ENCODE data around the gene OTUD7B.
"Not testable (repeated sequence)": the region's sequence is repeated elsewhere in the genome, so short reads cannot be mapped to it uniquely, and the experiment has no call there.

OTUD7B gene

DNA sequence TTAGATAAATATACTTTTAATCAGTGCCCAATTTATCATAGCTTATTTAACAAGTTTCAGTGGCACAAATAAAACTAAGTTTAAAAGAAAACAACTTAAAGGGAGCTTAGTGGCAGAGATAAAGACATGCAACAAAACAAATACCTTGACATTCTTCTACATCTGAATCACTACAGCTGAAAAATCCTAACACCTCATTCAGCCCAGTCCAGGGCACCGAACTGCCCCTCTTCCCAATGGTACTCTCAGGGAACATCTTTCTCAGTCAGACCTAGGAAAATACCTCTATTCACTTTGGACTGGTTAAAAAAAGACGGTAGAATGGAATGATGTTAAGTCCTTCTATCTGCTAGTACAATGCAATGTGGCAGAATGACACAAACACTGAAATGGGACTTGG, 8.3 kb downstream of the OTUD7B start:
- DNase-seq (ENCODE audit: low spot score), result no peak

DNA sequence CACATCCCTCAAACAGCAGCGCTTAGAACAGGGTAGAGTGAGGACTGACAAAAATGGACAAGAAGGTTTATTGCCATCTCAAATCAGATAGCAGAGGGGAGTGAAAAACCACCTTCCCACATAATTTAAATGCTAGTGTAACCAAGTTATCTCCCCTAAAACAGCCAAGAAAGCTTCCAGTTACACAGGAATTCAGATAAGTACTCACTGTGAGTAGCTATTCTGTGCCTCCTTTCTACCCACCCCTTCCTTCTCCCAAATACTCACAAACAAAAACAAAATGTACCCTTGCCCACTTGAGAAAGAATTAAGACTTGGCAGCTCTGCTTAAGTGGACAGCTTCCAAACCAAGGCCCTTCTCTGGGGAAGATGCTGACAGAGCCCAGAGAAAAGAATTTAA, 9.1 kb downstream of the OTUD7B start:
- DNase-seq (ENCODE audit: low spot score), result no peak

DNA sequence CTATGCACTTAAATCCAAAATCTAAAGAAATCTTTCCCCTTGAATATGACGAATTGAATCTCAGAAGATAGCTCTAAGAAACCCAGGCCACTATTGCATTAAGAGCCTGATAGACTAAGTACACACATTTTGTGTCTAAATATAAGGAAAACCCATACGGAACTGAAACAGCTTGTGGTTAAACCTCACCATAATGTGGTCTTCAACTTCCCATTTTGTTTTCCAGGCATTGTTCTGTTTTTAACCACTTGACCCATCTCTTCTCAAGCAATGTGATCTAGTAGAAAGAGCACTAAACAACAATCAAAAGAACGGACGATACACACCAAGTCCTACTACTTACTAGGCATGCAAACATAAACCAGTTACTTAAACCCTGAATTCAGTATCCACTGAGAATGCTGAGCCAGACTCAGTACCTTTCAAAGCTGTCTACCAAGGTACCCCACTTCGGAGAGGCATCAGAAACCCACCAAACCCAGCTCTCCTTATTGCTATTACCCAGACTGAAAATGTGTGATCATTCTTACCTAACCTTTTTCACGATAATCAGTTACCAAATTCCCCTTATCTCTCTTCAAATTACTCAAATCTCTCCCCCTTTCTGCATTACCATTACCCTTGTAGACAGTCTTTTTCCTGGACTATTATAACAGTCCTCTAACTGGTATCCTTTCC, 12.8 kb downstream of the OTUD7B start:
- DNase-seq (ENCODE audit: low spot score), result no peak

GRCh38 chr1:149995927-149996326, 14.6 kb downstream of the OTUD7B start:
- DNase-seq (ENCODE audit: low spot score), result peak; percentile 88

DNA sequence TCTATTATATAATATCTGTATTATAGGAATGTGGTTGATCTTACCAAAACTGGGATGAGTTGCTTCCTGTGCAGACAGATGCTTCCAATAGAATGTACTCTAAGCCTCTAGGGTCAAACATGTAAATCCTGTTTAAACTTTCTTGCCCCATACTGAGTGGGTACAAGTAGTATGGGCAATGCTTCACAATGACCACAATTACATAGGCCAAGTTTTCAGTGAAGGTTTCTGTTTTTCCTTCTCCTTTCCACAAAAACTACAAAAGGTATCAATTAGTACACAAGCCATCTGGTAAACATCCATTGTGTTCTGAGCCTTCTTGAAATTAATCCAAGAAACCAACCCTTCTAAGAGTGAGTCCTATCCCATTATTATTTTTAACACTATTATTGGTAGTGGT, 16.8 kb downstream of the OTUD7B start:
- DNase-seq (ENCODE audit: low spot score), result no peak

DNA sequence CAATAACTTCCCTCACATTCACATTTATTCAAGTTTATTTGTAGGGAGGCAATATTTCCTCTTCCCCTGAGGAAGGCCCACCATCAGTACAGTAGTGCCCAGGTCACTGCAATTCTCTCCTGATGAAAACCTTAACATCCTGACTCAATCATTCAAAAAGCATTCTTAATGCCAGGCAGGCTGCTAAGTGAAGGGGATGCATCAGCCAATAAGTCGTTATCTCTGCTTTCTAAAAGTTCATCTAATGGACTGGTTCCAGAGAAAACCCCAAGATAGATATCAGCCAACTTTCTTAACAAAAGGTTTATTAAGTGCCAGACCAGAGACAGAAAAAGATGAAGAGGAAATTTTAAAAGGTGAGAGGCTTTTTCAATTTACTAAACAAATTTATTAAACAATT, 17.3 kb downstream of the OTUD7B start:
- DNase-seq (ENCODE audit: low spot score), result no peak

DNA sequence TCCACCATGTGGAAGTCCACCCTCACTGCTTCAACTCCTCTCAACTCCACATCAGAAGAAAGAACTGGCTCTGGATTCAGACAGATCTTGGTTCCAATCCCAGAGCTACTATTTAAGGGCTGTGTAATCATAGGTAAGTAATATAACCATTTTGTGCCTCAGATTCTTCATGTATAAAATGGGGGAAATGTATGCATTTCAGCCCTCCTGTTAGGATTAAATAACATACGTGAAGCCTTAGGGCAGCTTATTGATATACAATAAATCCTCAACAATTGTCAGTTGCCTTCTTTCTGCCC, 23.3 kb downstream of the OTUD7B start:
- no peak for DNase-seq (ENCODE audit: low spot score)

GRCh38 chr1:149986486-149987296, 23.8 kb downstream of the OTUD7B start:
- DNase-seq (ENCODE audit: low spot score), result peak; percentile 84

DNA sequence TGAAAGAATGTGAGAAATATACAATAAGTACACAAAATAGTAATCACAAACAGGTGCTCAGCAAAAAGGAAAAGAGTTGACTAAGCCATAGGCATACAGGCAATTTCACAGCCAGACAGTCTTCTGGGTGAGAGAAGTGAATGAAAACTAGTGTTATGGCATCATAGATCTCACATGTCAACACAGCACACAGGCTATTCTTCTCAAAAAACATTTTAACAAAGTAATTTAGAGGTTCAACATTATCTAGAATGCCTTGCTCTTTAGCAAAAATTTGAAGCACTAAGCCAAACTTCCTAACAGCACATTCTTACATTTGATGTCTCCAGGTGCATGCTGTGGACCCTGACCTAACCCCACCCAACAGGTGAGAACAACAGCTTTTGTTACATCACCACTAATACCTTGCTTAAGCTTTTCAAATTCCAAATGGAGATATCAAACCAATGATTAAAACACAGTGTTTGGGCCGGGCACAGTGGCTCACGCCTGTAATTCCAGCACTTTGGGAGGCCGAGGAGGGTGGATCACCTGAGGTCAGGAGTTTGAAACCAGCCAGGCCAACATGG, 30.5 kb downstream of the OTUD7B start:
- no peak for DNase-seq (ENCODE audit: low spot score)

- DNase-seq (ENCODE audit: low spot score), result peak; percentile 29
These were observed 31.1 kb downstream of the OTUD7B start for GRCh38 chr1:149979245-149979971.

DNA sequence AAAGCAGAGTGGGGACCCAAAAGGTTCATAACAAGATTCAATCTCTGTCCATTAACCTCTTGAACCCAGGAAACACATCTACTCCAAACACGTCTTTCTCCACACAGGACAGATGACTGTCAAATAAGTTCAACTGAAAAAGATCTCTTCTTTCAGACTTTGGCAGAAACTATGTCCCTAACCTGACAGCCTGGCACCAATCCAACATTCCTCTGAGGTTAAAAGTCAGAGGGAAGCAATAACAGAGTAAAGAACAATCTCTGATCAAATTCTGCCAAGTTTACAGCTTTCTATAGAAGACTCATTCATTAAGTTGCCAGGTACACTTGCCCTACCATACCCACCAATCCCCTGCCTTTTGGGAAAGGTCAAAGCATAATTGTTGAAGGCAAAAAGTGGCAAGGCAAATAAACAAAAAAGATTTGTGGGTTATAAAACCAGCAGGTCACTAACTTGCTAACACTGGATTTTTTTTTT, 31.9 kb downstream of the OTUD7B start:
- DNase-seq (ENCODE audit: low spot score), result peak; percentile 71

DNA sequence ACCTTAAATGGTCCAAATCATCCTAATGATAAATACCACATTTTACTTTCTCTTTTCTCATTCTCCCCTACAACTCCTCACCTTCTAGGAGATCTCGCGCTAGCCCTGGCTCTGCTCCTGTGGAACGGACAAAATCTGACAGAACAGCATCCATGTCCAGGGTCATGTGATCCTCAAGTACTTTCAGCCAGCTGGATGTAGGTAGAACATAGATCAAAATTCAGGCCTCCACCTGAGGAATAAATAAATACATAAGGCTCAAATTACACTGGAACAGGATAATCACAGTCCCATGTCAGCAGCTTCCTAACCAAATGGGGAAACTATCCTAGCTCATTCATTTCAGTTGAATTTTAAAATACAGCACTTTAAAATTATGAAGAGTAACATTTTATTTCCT, 33.2 kb downstream of the OTUD7B start:
- DNase-seq (ENCODE audit: low spot score), result no peak

- DNase-seq (ENCODE audit: low spot score), result no peak
These were observed 38.0 kb downstream of the OTUD7B start for GRCh38 chr1:149972547-149972946.

GRCh38 chr1:149967646-149968045, 42.9 kb downstream of the OTUD7B start:
- no peak for DNase-seq (ENCODE audit: low spot score)

DNA sequence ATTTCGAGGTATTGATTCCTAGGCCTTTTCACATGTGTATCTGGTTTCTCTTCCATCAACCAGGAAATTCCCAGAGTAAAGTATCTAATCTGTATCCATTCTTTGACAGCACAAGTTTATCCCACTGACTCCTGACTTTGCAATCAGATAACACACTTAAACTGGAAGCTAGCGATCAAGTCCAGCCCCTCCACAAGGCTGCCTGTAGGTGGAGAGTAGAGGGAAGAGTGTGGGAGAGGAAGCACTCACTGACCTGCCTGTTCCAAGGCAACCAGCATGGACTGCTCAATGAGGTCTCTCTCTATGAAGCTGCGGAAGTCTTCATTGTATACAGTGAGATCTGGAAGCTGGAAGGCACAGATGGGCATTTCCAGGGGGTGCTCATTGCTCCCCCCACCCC, 43.5 kb downstream of the OTUD7B start:
- no peak for DNase-seq (ENCODE audit: low spot score)

DNA sequence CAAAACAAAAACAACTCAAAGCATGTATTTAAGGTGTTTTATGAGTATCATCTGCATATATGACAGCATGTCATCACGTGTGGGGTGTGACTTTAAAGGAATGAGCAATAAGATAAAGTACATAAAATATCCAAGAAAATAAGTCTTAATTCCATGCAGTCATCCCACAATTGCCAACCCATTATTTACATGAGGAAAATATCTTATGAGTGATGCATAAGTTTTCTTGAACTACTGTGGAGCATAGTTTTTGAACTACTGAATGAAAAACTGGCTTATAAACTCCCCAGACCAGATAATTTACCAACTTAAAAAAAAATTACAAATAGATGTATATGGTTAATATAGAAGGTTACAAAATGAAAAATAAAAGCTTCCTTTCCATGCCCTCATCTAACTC, 44.1 kb downstream of the OTUD7B start:
- DNase-seq (ENCODE audit: low spot score), result no peak

DNA sequence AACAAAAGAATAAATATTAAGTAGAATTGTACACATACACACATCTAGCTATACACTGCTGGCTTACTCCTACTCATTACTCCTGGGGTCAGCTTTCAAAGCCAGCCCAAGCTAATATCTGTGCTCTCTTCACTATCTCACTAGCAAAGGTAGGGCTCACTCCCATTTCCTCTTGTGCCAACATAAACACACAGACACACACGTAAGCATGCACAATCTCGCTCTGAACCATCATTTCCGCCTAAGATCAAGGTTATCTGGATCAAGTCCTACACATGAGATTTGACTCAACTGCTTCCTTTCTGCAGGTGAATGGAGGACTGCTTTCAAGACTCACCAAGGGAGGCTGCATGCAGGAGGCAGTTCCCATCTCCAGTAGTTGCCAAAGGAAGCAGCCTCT, 45.1 kb downstream of the OTUD7B start:
- no peak for DNase-seq (ENCODE audit: low spot score)

- DNase-seq (ENCODE audit: low spot score), result no peak
These were observed 47.2 kb downstream of the OTUD7B start for GRCh38 chr1:149963358-149963757.

- DNase-seq (ENCODE audit: low spot score), result no peak
These were observed 47.8 kb downstream of the OTUD7B start for GRCh38 chr1:149962736-149963135.

GRCh38 chr1:149962039-149962647, 48.4 kb downstream of the OTUD7B start:
- peak; percentile 79 for DNase-seq (ENCODE audit: low spot score)

DNA sequence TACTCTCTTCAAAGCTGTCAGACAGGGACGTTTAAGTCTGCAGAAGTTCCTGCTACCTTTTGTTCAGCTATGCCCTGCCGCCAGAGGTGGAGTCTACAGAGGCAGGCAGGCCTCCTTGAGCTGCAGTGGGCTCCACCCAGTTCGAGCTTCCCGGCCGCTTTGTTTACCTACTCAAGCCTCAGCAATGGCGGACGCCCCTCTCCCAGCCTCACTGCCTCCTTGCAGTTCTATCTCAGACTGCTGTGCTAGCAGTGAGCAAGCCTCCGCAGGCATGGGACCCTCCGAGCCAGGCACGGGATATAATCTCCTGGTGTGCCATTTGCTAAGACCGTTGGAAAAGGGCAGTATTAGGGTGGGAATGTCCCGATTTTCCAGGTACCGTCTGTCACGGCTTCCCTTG, 53.0 kb downstream of the OTUD7B start:
- DNase-seq (ENCODE audit: low spot score), result not testable (repeated sequence)

GRCh38 chr1:149949911-149950310, 60.6 kb downstream of the OTUD7B start:
- no peak for DNase-seq (ENCODE audit: low spot score)

All from kidney tubule cell (primary cell).